ENCODE data around the gene TMEM236. TPM values are rescaled to one million over a fixed set of nuclear protein-coding genes. Genes with fewer than 3 reads are reported as not detected.

Gene TMEM236
- total and polyA plus RNA-seq, 2 of the 4 experiments (the other 2 are of a cell fraction), result not detected

DNA sequence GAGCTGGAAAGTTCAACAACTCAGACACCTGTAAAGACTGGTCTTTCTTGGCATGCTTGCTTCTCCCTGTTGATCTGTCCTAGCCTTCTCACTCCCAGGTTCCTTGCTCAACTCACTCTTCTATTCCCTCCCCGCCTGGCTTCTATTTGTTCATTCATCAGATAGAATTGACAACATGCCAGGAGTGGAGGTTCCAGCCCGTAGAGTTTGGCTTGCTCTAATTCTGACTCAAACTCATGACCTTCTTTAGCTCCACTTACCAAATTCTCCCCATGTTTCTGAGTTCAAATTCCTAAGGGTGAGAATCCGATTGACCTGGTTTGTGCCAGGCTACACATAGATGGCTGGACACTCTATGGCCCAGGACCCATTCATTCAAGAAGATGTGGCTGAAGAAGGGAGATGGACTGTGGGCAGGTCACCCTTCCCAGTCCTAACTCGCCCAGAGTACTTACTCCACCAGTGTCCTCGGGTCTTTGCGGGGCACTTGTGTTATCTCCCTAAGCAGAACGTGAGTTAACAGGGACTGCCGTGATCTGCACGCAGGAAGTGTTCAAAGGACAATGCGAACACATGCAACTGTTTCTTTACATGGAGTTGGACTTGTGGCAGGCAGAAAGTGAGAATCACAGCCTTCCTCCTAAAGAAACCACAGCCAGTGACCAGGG, 4.0 kb upstream of the TMEM236 start:
- Histone ChIP-seq H3K4me1 (ENCODE audit: control insufficient read depth, insufficient read depth, low read length) (no peaks in the 10 kb centered on the region), H3K79me1 (ENCODE audit: low read depth in 1 of 2, low read length in 2 of 2) (no peaks in the 10 kb centered on the region), H3K4me3 (ENCODE audit: insufficient read depth, low read depth, low read length) (no peak overlapping the region), H3K27me3 (ENCODE audit: control insufficient read depth, insufficient read depth, low read length) (peaks cover 4% of the 10 kb centered on the region; the same call in 1 of the 2 replicates), H3K4ac (ENCODE audit: low read depth, low read length) (no peak overlapping the region), H2BK15ac (ENCODE audit: low read depth, low read length) (no peak overlapping the region), H4K8ac (ENCODE audit: low read depth in 2 of 2, low read length in 2 of 2) (no peak overlapping the region), H3K18ac (ENCODE audit: low read depth, low read length) (no peak overlapping the region), H4K20me1 (ENCODE audit: insufficient read depth, low read length) (no peaks in the 10 kb centered on the region), H4K5ac (ENCODE audit: low read depth, low read length) (no peak overlapping the region), H2BK20ac (ENCODE audit: low read depth, low read length) (no peak overlapping the region), H3K14ac (replicated peaks; ENCODE audit: low read depth, low read length) (no peak overlapping the region), H3K9ac (ENCODE audit: low read depth, low read length) (no peak overlapping the region), H2AFZ (replicated peaks; ENCODE audit: low read length, poor library complexity) (peak overlapping the region; percentile 15), H2AK5ac (ENCODE audit: low read depth, low read length) (no peak overlapping the region), H3K56ac (ENCODE audit: extremely low read depth, insufficient read depth, low read length) (no peak overlapping the region), H2BK5ac (ENCODE audit: low read depth, low read length, poor library complexity, severe bottlenecking) (no peak overlapping the region), H2BK120ac (ENCODE audit: low read depth, low read length) (no peak overlapping the region), H3K4me2 (ENCODE audit: low read depth, low read length) (no peak overlapping the region), H3K27ac (ENCODE audit: insufficient read depth, low read length) (no peak overlapping the region), H3K23ac (ENCODE audit: low read depth, low read length) (no peak overlapping the region), H4K91ac (ENCODE audit: insufficient read depth, low read depth, low read length) (no peak overlapping the region), H3K9me3 (ENCODE audit: control insufficient read depth, insufficient read depth, low read length) (no peaks in the 10 kb centered on the region), H3K9me1 (ENCODE audit: insufficient read depth, low read length) (no peaks in the 10 kb centered on the region), H2AK9ac (replicated peaks; ENCODE audit: low read depth, low read length, poor library complexity) (no peak overlapping the region), H3K36me3 (ENCODE audit: control insufficient read depth, insufficient read depth, low read length) (no peaks in the 10 kb centered on the region)
- ChIA-PET CTCF (no interaction called here), POLR2A (ENCODE audit: unreplicated experiment) (no interaction called here)
- DNase-seq (peak; percentile 15), ATAC-seq (ENCODE audit: low read depth) (no peak)
- TF ChIP-seq RCOR1 (IDR thresholded peaks at IDR 0.05; ENCODE audit: insufficient replicate concordance, low read length) (no peak), SMC3 (IDR thresholded peaks at IDR 0.05; ENCODE audit: low read depth, low read length) (no peak), USF2 (IDR thresholded peaks at IDR 0.05; ENCODE audit: low read depth, low read length) (no peak), MXI1 (IDR thresholded peaks at IDR 0.05; ENCODE audit: borderline replicate concordance, low read depth, low read length) (no peak), RFX5 (IDR thresholded peaks at IDR 0.05; ENCODE audit: low read depth, low read length) (no peak), NFE2L2 (IDR thresholded peaks at IDR 0.05; ENCODE audit: low read depth, low read length) (no peak), MAFK (IDR thresholded peaks at IDR 0.05; ENCODE audit: low read depth, low read length) (no peak), POLR2A (IDR thresholded peaks at IDR 0.05; ENCODE audit: low read depth, low read length) (no peak), FOS (IDR thresholded peaks at IDR 0.05; ENCODE audit: low read depth, low read length) (no peak)
- TF ChIP-seq, protein P1, sequence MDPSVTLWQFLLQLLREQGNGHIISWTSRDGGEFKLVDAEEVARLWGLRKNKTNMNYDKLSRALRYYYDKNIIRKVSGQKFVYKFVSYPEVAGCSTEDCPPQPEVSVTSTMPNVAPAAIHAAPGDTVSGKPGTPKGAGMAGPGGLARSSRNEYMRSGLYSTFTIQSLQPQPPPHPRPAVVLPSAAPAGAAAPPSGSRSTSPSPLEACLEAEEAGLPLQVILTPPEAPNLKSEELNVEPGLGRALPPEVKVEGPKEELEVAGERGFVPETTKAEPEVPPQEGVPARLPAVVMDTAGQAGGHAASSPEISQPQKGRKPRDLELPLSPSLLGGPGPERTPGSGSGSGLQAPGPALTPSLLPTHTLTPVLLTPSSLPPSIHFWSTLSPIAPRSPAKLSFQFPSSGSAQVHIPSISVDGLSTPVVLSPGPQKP (IDR thresholded peaks at IDR 0.05; ENCODE audit: borderline replicate concordance, low read depth, low read length), result no peak
- in situ Hi-C loops (cut with MboI; ENCODE audit: low sequenced_read_pairs), result no loop called here
- WGBS, 2 experiments (ENCODE audit: extremely low coverage in 2 of 2, insufficient read length in 1 of 2), result no CpG with 5 or more reads among the region's 10 CpGs
- intact Hi-C loops (cut with micrococcal nuclease), result no loop called here
- BruUV-seq (replicated peaks), result no TSS peak
- dilution Hi-C loops (cut with HindIII; ENCODE audit: low sequenced_read_pairs, unreplicated experiment), result no loop called here
